Neural cell (in vitro differentiated cells): ENCODE data around the gene CDH12. TPM values are rescaled to one million over a fixed set of nuclear protein-coding genes. Genes with fewer than 3 reads are reported as not detected.
A peak's percentile ranks its signal among the peaks of the same experiment; 100 is the strongest.

Experiments
- H2AFZ ChIP-seq: fragments of 200-600, 300-800 bp; sonication (generic), shearing (Covaris generic); 2 replicates; pipeline ENCODE4 v1.6.0; 2014; ENCODE audit warnings: low read depth, mild to moderate bottlenecking, antibody characterized with exemption, low read length, moderate library complexity
- H3F3A ChIP-seq: fragments of 200-600 bp; shearing (Covaris generic); 2 replicates; pipeline ENCODE4 v1.6.1; 2016; ENCODE audit warnings: mild to moderate bottlenecking, moderate library complexity, mixed read lengths, antibody characterized with exemption, low read length; ENCODE audit not compliant: insufficient read depth, poor library complexity, severe bottlenecking
- H3K27ac ChIP-seq: fragments of 200-600, 300-800 bp; sonication (generic), shearing (Covaris generic); 2 replicates; pipeline ENCODE4 v1.5.1; 2014; ENCODE audit warnings: mild to moderate bottlenecking, low read length, moderate library complexity
- H3K27me3 ChIP-seq: fragments of 300-800, 200-600 bp; sonication (generic), shearing (Covaris generic); 2 replicates; pipeline ENCODE4 v1.6.0; 2014; ENCODE audit warnings: mild to moderate bottlenecking, low read depth, low read length, moderate library complexity; ENCODE audit not compliant: insufficient read depth
- H3K36me3 ChIP-seq: fragments of 300-800, 200-600 bp; sonication (generic), shearing (Covaris generic); 2 replicates; pipeline ENCODE4 v1.5.1; 2014; ENCODE audit warnings: mild to moderate bottlenecking, antibody characterized with exemption, low read length, moderate library complexity; ENCODE audit not compliant: insufficient read depth
- H3K4me2 ChIP-seq: fragments of 300-800, 200-600 bp; sonication (generic), shearing (Covaris generic); 2 replicates; pipeline ENCODE4 v1.6.0; 2014; ENCODE audit warnings: mild to moderate bottlenecking, low read length
- H3K4me3 ChIP-seq: fragments of 300-800, 200-600 bp; sonication (generic), shearing (Covaris generic); 2 replicates; pipeline ENCODE4 v1.5.1; 2014; ENCODE audit warnings: mild to moderate bottlenecking, low read length, moderate library complexity
- H3K79me2 ChIP-seq: fragments of 200-600 bp; shearing (Covaris generic); replicated peaks from 2 replicates; pipeline ENCODE4 v1.6.0; 2014; ENCODE audit warnings: mild to moderate bottlenecking, low read length, moderate library complexity; ENCODE audit not compliant: insufficient read depth
- H3K9ac ChIP-seq: fragments of 300-800, 200-600 bp; sonication (generic), shearing (Covaris generic); 2 replicates; pipeline ENCODE4 v1.6.1; 2016; ENCODE audit warnings: mild to moderate bottlenecking, low read length, mixed read lengths
- H3K9me2 ChIP-seq: fragments of 200-600 bp; shearing (Covaris generic); 2 replicates; pipeline ENCODE4 v1.6.1; 2016; ENCODE audit warnings: mild to moderate bottlenecking, low read length, mixed read lengths; ENCODE audit not compliant: insufficient read depth
- H3K9me3 ChIP-seq: fragments of 200-600, 300-800 bp; sonication (generic), shearing (Covaris generic); 2 replicates; pipeline ENCODE4 v1.6.1; 2016; ENCODE audit warnings: mild to moderate bottlenecking, mixed run types, low read length, moderate library complexity, mixed read lengths
- H4K20me1 ChIP-seq: fragments of 200-600 bp; shearing (Covaris generic); 2 replicates; pipeline ENCODE4 v1.6.1; 2016; ENCODE audit warnings: mild to moderate bottlenecking, mixed run types; ENCODE audit not compliant: insufficient read depth
- EP300 ChIP-seq: fragments of 450-650 bp; conservative IDR thresholded peaks from 2 replicates; pipeline ENCODE4 v1.6.1; 2014; ENCODE audit warnings: antibody characterized with exemption, mild to moderate bottlenecking, moderate library complexity; ENCODE audit not compliant: poor library complexity, severe bottlenecking
- EZH2 ChIP-seq: fragments of 200-600, 300-800 bp; shearing (Covaris generic), sonication (generic); IDR thresholded peaks from 2 replicates; pipeline ENCODE4 v1.6.1; 2014; ENCODE audit warnings: antibody characterized with exemption, low read length, borderline replicate concordance, mild to moderate bottlenecking; ENCODE audit not compliant: insufficient read depth, poor library complexity, severe bottlenecking
- MXI1 ChIP-seq: fragments of 450-650 bp; conservative IDR thresholded peaks from 2 replicates; pipeline ENCODE4 v1.6.1; 2014; ENCODE audit warnings: antibody characterized with exemption, mild to moderate bottlenecking; ENCODE audit not compliant: poor library complexity, severe bottlenecking
- POLR2AphosphoS5 ChIP-seq: IDR thresholded peaks from 2 replicates; pipeline ENCODE4 v1.6.1; 2012
- RAD21 ChIP-seq: fragments of 450-650 bp; conservative IDR thresholded peaks from 2 replicates; pipeline ENCODE4 v1.6.1; 2014; ENCODE audit warnings: antibody characterized with exemption, mild to moderate bottlenecking, moderate library complexity
- REST ChIP-seq: IDR thresholded peaks from 2 replicates; pipeline ENCODE4 v1.6.1; 2012; ENCODE audit warnings: borderline replicate concordance
- SMC3 ChIP-seq: fragments of 450-650 bp; conservative IDR thresholded peaks from 2 replicates; pipeline ENCODE4 v1.6.1; 2014; ENCODE audit warnings: antibody characterized with exemption, mild to moderate bottlenecking, moderate library complexity; ENCODE audit not compliant: poor library complexity
- TAF1 ChIP-seq: IDR thresholded peaks from 2 replicates; pipeline ENCODE4 v1.6.1; 2012; ENCODE audit warnings: low read depth
- polyA plus RNA-seq: library from polyadenylated mRNA; depleted of rRNA; stranded (reverse); fragments of >200 nt; gene quantifications from 2 replicates; pipeline ENCODE4 v1.2.3, GENCODE V29; 2014
- TF ChIP-seq, protein P1 (sequence below): fragments of 450-650 bp; IDR thresholded peaks from 2 replicates; pipeline ENCODE4 v1.5.1; 2014; ENCODE audit warnings: antibody characterized with exemption, mild to moderate bottlenecking, moderate library complexity; ENCODE audit not compliant: poor library complexity, severe bottlenecking

CDH12 gene
- polyA plus RNA-seq, 1 donor from 2014 or later: 2.1 TPM

- Histone ChIP-seq H3K4me3 (no peak overlapping the region), H3K79me2 (no peaks in the 10 kb centered on the region), H3F3A (no peaks in the 10 kb centered on the region), H3K4me2 (no peak overlapping the region), H3K9me2 (no peaks in the 10 kb centered on the region), H3K27ac (no peak overlapping the region), H3K36me3 (no peaks in the 10 kb centered on the region), H3K27me3 (no peaks in the 10 kb centered on the region), H2AFZ (no peak overlapping the region), H3K9me3 (no peaks in the 10 kb centered on the region), H4K20me1 (no peaks in the 10 kb centered on the region), H3K9ac (no peak overlapping the region)
- TF ChIP-seq MXI1: no peak
- TF ChIP-seq REST: peak; percentile 39
- TF ChIP-seq POLR2AphosphoS5: peak; percentile 30
Observed at GRCh38 chr5:22250528-22250927, 602.6 kb downstream of the CDH12 start.

DNA sequence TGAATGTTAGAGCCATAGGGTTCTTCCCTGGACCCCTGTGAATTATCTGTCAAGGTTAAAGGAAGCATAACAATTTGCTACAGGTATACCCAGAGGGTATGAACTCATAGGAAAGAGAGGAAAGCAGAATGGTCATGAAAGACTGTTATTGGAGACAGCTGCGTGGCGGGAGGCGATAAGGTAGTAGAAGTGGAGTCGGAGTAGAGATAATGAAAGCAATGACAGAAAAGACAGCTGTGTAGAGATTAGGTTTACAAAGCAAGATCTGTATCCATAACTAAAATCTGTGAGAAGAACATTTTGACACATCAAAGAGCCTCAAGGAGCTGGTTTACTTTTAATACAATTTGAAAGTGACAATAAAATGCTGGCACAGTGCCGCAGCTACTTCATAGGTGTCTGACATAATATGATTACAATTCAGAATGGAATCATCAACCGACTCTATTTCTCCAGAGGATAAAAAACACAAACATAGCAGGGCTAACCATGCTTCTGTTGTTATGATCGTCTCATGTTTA, 603.9 kb downstream of the CDH12 start:
- H3K4me2 ChIP-seq: no peak overlapping the region

More for the DNA sequence above, 603.9 kb downstream of the CDH12 start:
- TF ChIP-seq, protein P1, sequence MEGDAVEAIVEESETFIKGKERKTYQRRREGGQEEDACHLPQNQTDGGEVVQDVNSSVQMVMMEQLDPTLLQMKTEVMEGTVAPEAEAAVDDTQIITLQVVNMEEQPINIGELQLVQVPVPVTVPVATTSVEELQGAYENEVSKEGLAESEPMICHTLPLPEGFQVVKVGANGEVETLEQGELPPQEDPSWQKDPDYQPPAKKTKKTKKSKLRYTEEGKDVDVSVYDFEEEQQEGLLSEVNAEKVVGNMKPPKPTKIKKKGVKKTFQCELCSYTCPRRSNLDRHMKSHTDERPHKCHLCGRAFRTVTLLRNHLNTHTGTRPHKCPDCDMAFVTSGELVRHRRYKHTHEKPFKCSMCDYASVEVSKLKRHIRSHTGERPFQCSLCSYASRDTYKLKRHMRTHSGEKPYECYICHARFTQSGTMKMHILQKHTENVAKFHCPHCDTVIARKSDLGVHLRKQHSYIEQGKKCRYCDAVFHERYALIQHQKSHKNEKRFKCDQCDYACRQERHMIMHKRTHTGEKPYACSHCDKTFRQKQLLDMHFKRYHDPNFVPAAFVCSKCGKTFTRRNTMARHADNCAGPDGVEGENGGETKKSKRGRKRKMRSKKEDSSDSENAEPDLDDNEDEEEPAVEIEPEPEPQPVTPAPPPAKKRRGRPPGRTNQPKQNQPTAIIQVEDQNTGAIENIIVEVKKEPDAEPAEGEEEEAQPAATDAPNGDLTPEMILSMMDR: no peak
- no peak for TF ChIP-seq POLR2AphosphoS5
- no peak for TF ChIP-seq MXI1
- no peak for TF ChIP-seq RAD21
- no peak for TF ChIP-seq REST
- TF ChIP-seq TAF1: no peak
- no peak for TF ChIP-seq SMC3
- no peak for TF ChIP-seq EP300
- TF ChIP-seq EZH2: no peak
- H3K9me3 ChIP-seq: no peaks in the 10 kb centered on the region
- no peaks in the 10 kb centered on the region for H3K27me3 ChIP-seq
- no peaks in the 10 kb centered on the region for H3K79me2 ChIP-seq
- H3F3A ChIP-seq: no peaks in the 10 kb centered on the region
- no peak overlapping the region for H2AFZ ChIP-seq
- H3K9ac ChIP-seq: no peak overlapping the region
- no peak overlapping the region for H3K27ac ChIP-seq
- H3K36me3 ChIP-seq: no peaks in the 10 kb centered on the region
- no peak overlapping the region for H3K4me3 ChIP-seq
- H4K20me1 ChIP-seq: no peaks in the 10 kb centered on the region
- H3K9me2 ChIP-seq: no peaks in the 10 kb centered on the region
